Endodermal cell (in vitro differentiated cells): ENCODE data around the gene APPBP2. TPM values are rescaled to one million over a fixed set of nuclear protein-coding genes. Genes with fewer than 3 reads are reported as not detected.
A peak's percentile ranks its signal among the peaks of the same experiment; 100 is the strongest.

Experiments
- DNase-seq: peaks from one replicate; pipeline ENCODE4 v3.0.0-alpha.2; 2017
- H3K27ac ChIP-seq: 2 replicates; pipeline ENCODE4 v1.5.1; 2013; ENCODE audit warnings: mild to moderate bottlenecking, low read depth, low read length, moderate library complexity
- H3K27me3 ChIP-seq: 2 replicates; pipeline ENCODE4 v1.6.1; 2013; ENCODE audit warnings: mild to moderate bottlenecking, low read length, moderate library complexity; ENCODE audit not compliant: insufficient read depth, control insufficient read depth, poor library complexity, severe bottlenecking
- H3K36me3 ChIP-seq: 2 replicates; pipeline ENCODE4 v1.7.0; 2013; ENCODE audit warnings: mild to moderate bottlenecking, low read length, moderate library complexity; ENCODE audit not compliant: control insufficient read depth, insufficient read depth
- H3K4me1 ChIP-seq: one replicate; pipeline ENCODE4 v1.7.0; 2013; ENCODE audit warnings: low read length; ENCODE audit not compliant: control insufficient read depth, insufficient read depth
- H3K4me3 ChIP-seq: 2 replicates; pipeline ENCODE4 v1.5.1; 2013; ENCODE audit warnings: mild to moderate bottlenecking, low read length, moderate library complexity
- H3K9ac ChIP-seq: 2 replicates; pipeline ENCODE4 v1.6.1; 2013; ENCODE audit warnings: mild to moderate bottlenecking, low read length, moderate library complexity; ENCODE audit not compliant: poor library complexity, severe bottlenecking; ENCODE audit errors: extremely low read depth
- H3K9me3 ChIP-seq: 2 replicates; pipeline ENCODE4 v1.6.1; 2013; ENCODE audit warnings: mild to moderate bottlenecking, low read length, moderate library complexity; ENCODE audit not compliant: control insufficient read depth
- H3K27ac Mint-ChIP-seq: 2 replicates; pipeline ENCODE4 v1.8.0; 2020; ENCODE audit warnings: mixed read lengths
- H3K27me3 Mint-ChIP-seq: 2 replicates; pipeline ENCODE4 v1.8.0; 2021; ENCODE audit warnings: mild to moderate bottlenecking, mixed read lengths; ENCODE audit not compliant: insufficient read depth
- H3K36me3 Mint-ChIP-seq: 2 replicates; pipeline ENCODE4 v1.8.0; 2020; ENCODE audit warnings: low read depth, mixed read lengths
- H3K4me1 Mint-ChIP-seq: 2 replicates; pipeline ENCODE4 v1.8.0; 2020; ENCODE audit warnings: mixed read lengths
- H3K4me3 Mint-ChIP-seq: 2 replicates; pipeline ENCODE4 v1.8.0; 2020; ENCODE audit warnings: mild to moderate bottlenecking, moderate library complexity, mixed read lengths
- H3K9me3 Mint-ChIP-seq: 2 replicates; pipeline ENCODE4 v1.8.0; 2020; ENCODE audit warnings: mild to moderate bottlenecking, mixed read lengths
- CTCF ChIP-seq: fragments of 200-600 bp; sonication (generic); conservative IDR thresholded peaks from 2 replicates; pipeline ENCODE4 v1.5.0; 2021; ENCODE audit warnings: antibody characterized with exemption, mild to moderate bottlenecking
- WGBS, 2 experiments: methylation state at CpG; one replicate each; pipeline versions ENCODE4 v1.1.5 to v1.1.7; 2013; ENCODE audit warnings: missing lambda C conversion rate in 2 of 2, mixed read lengths in 1 of 2; ENCODE audit not compliant: insufficient coverage in 1 of 2, insufficient read length in 1 of 2; 5-methylcytosine and 5-hydroxymethylcytosine counted together
- long read RNA-seq, 4 experiments: library from polyadenylated mRNA in 2 of 4; library from RNA in 1 of 4; library from capped mRNA in 1 of 4; stranded (forward) in 3 of 4; unstranded in 1 of 4; transcript quantifications; one replicate each; pipeline ENCODE4 v2.0.0, GENCODE V29; 2020 to 2021; ENCODE audit warnings: inconsistent platforms in 1 of 4
- polyA plus RNA-seq, 2 experiments: library from polyadenylated mRNA; stranded (reverse); fragments of 50-300 nt; gene quantifications; one replicate each; pipeline ENCODE4 v1.2.3, GENCODE V29; 2013
- total RNA-seq, 2 donors: library from RNA; stranded (reverse); fragmentation: NEBNext Ultra II Directional in 1 of 2; extraction: Animal tissue kit (Norgen Biotek cat#: 25700) in 1 of 2; gene quantifications; 2 replicates in 1 of 2; 3 replicates in 1 of 2; pipeline ENCODE4 v1.2.1, GENCODE V29; 2021

The APPBP2 gene, protein sequence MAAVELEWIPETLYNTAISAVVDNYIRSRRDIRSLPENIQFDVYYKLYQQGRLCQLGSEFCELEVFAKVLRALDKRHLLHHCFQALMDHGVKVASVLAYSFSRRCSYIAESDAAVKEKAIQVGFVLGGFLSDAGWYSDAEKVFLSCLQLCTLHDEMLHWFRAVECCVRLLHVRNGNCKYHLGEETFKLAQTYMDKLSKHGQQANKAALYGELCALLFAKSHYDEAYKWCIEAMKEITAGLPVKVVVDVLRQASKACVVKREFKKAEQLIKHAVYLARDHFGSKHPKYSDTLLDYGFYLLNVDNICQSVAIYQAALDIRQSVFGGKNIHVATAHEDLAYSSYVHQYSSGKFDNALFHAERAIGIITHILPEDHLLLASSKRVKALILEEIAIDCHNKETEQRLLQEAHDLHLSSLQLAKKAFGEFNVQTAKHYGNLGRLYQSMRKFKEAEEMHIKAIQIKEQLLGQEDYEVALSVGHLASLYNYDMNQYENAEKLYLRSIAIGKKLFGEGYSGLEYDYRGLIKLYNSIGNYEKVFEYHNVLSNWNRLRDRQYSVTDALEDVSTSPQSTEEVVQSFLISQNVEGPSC
- 10 to 100 TPM; 25.3 to 28.1 TPM for total RNA-seq
- polyA plus RNA-seq (2013, experiment 1 of 2) = 25.0 TPM
- polyA plus RNA-seq (2013, experiment 2 of 2) = 28.0 TPM
- long read RNA-seq, experiment 1, full-length matches to known transcripts = 2 of 13 reads
- long read RNA-seq, experiment 1, partial matches to known transcripts = 0 of 13 reads
- long read RNA-seq, experiment 1, other reads (novel, unspliced or antisense) = 11 of 13 reads
- long read RNA-seq, experiment 2, full-length matches to known transcripts = 24 of 34 reads
- long read RNA-seq, experiment 2, partial matches to known transcripts = 3 of 34 reads
- long read RNA-seq, experiment 2, other reads (novel, unspliced or antisense) = 7 of 34 reads
- long read RNA-seq, experiment 3, full-length matches to known transcripts = 73 of 83 reads
- long read RNA-seq, experiment 3, partial matches to known transcripts = 2 of 83 reads
- long read RNA-seq, experiment 3, other reads (novel, unspliced or antisense) = 8 of 83 reads
- long read RNA-seq, experiment 4, full-length matches to known transcripts = 4 of 7 reads
- long read RNA-seq, experiment 4, partial matches to known transcripts = 3 of 7 reads
- long read RNA-seq, experiment 4, other reads (novel, unspliced or antisense) = 0 of 7 reads

DNA sequence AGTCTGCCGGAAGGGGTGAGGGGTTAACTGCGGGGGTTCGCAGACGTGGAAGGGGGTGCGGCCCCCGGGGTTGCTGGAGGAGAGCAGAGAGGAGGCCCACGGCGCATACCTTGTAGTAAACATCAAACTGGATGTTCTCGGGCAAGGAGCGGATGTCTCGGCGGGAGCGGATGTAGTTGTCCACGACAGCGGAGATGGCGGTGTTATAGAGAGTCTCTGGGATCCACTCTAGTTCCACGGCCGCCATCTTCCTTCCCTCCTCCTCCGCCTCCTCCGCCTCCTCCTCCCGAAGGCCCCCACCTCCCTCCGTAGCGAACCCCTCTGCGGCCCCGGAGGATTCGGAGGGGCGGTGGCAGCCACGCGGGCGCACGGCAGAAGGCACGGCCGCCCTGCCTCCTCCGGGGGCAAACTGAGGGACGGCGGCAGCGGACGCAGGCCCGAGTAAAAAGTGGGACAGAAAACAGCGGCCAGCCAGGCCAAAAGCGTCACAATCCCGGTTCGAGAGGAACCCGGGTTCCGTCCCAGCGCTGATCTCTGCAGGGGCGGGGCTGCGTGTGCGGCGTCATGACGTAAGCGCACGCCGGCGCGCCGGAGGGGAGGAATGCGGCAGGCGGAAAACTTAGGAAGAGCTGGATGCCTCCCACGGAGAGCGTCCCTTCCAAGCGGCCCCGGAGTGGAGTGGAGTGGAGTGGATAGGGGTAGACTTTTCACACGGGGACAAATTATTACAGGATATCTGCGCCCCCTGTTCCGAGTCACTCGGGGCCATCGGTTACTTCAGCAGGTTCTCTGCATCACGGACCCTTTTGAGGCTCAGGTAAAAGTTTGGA, at the start of gene APPBP2:
Gene APPBP2, minus strand, starts transcription at position 558 of the 830 bp plus-strand sequence. Its CDS starts 311 bp downstream, at position 247.
- TF ChIP-seq CTCF = no peak
- H3K9ac ChIP-seq = peak within 1 kb of the TSS; percentile 96
- H3K4me3 ChIP-seq = peak within 1 kb of the TSS; percentile 92
- peaks cover 8% of the 10 kb centered on the region for H3K9me3 ChIP-seq
- no peaks in the 10 kb centered on the region for H3K4me1 ChIP-seq
- peaks cover 6% of the 10 kb centered on the region for H3K4me1 Mint-ChIP-seq
- H3K4me3 Mint-ChIP-seq = peak within 1 kb of the TSS; percentile 87
- peak; percentile 96 for DNase-seq
- peaks cover 10% of the 10 kb centered on the region for H3K9me3 Mint-ChIP-seq
- peaks cover 20% of the 10 kb centered on the region for H3K36me3 Mint-ChIP-seq
- WGBS, 2 experiments = 0 to 1% methylated on average over 31 to 69 of the region's 69 CpGs
- no peaks in the 10 kb centered on the region for H3K27me3 Mint-ChIP-seq
- no peaks in the 10 kb centered on the region for H3K27me3 ChIP-seq
- H3K27ac Mint-ChIP-seq = peak within 1 kb of the TSS; percentile 99
- peaks cover 8% of the 10 kb centered on the region for H3K36me3 ChIP-seq
- peak within 1 kb of the TSS; percentile 97 for H3K27ac ChIP-seq

GRCh38 chr17:60573236-60574051, 47.4 kb upstream of the APPBP2 start:
- Mint-ChIP-seq H3K9me3 (peaks cover 8% of the 10 kb centered on the region), H3K27me3 (peaks cover 5% of the 10 kb centered on the region), H3K36me3 (no peaks in the 10 kb centered on the region), H3K4me1 (peaks cover 13% of the 10 kb centered on the region), H3K4me3 (no peak overlapping the region), H3K27ac (no peak overlapping the region)
- no peak overlapping the region for H3K27ac ChIP-seq
- no peak overlapping the region for H3K9ac ChIP-seq
- no peaks in the 10 kb centered on the region for H3K4me1 ChIP-seq
- WGBS, 2 experiments = 55 to 78% methylated on average over 1 to 2 of the region's 2 CpGs
- DNase-seq = peak; percentile 62
- H3K9me3 ChIP-seq = peaks cover 8% of the 10 kb centered on the region
- H3K36me3 ChIP-seq = no peaks in the 10 kb centered on the region
- TF ChIP-seq CTCF = peak; percentile 54
- no peak overlapping the region for H3K4me3 ChIP-seq
- no peaks in the 10 kb centered on the region for H3K27me3 ChIP-seq
